ENCODE measurements around the gene COPS9. TPM values are rescaled to one million over a fixed set of nuclear protein-coding genes. Genes with fewer than 3 reads are reported as not detected.

The COPS9 gene
- total RNA-seq, 1 donor from 2014 or later: 115 TPM

- no peak for DNase-seq (ENCODE audit: low spot score, unreplicated experiment)
- H3K27me3 Mint-ChIP-seq: no peaks in the 10 kb centered on the region
- no peaks in the 10 kb centered on the region for H3K4me1 Mint-ChIP-seq (ENCODE audit: low read depth)
- H3K4me3 Mint-ChIP-seq (ENCODE audit: low read depth): no peak overlapping the region
- peaks cover 14% of the 10 kb centered on the region for H3K36me3 Mint-ChIP-seq (ENCODE audit: insufficient read depth)
- no peaks in the 10 kb centered on the region for H3K9me3 Mint-ChIP-seq (ENCODE audit: low read depth)
- TF ChIP-seq CTCF (IDR thresholded peaks at IDR 0.05; ENCODE audit: unreplicated experiment): no peak
- H3K27ac Mint-ChIP-seq: no peak overlapping the region
Measured at GRCh38 chr2:240129311-240129710, 6.8 kb downstream of the COPS9 start.

GRCh38 chr2:240128608-240129145, 7.4 kb downstream of the COPS9 start:
- H3K27me3 Mint-ChIP-seq: no peaks in the 10 kb centered on the region
- H3K9me3 Mint-ChIP-seq (ENCODE audit: low read depth): no peaks in the 10 kb centered on the region
- peaks cover 14% of the 10 kb centered on the region for H3K36me3 Mint-ChIP-seq (ENCODE audit: insufficient read depth)
- DNase-seq (ENCODE audit: low spot score, unreplicated experiment): no peak
- no peak overlapping the region for H3K27ac Mint-ChIP-seq
- no peaks in the 10 kb centered on the region for H3K4me1 Mint-ChIP-seq (ENCODE audit: low read depth)
- TF ChIP-seq CTCF (IDR thresholded peaks at IDR 0.05; ENCODE audit: unreplicated experiment): no peak
- no peak overlapping the region for H3K4me3 Mint-ChIP-seq (ENCODE audit: low read depth)

GRCh38 chr2:240127911-240128607, 8.0 kb downstream of the COPS9 start:
- H3K27ac Mint-ChIP-seq: no peak overlapping the region
- no peak for TF ChIP-seq CTCF (IDR thresholded peaks at IDR 0.05; ENCODE audit: unreplicated experiment)

GRCh38 chr2:240127191-240127750, 8.8 kb downstream of the COPS9 start:
- Mint-ChIP-seq H3K9me3 (ENCODE audit: low read depth) (no peaks in the 10 kb centered on the region), H3K27me3 (no peaks in the 10 kb centered on the region), H3K27ac (no peak overlapping the region), H3K4me3 (ENCODE audit: low read depth) (no peak overlapping the region), H3K36me3 (ENCODE audit: insufficient read depth) (peaks cover 12% of the 10 kb centered on the region), H3K4me1 (ENCODE audit: low read depth) (no peaks in the 10 kb centered on the region)
- DNase-seq (ENCODE audit: low spot score, unreplicated experiment): no peak
- TF ChIP-seq CTCF (IDR thresholded peaks at IDR 0.05; ENCODE audit: unreplicated experiment): no peak

More at GRCh38 chr2:240127911-240128607, 8.0 kb downstream of the COPS9 start:
- DNase-seq (ENCODE audit: low spot score, unreplicated experiment): no peak
- peaks cover 14% of the 10 kb centered on the region for H3K36me3 Mint-ChIP-seq (ENCODE audit: insufficient read depth)
- H3K4me1 Mint-ChIP-seq (ENCODE audit: low read depth): no peaks in the 10 kb centered on the region
- no peaks in the 10 kb centered on the region for H3K9me3 Mint-ChIP-seq (ENCODE audit: low read depth)
- no peak overlapping the region for H3K4me3 Mint-ChIP-seq (ENCODE audit: low read depth)
- H3K27me3 Mint-ChIP-seq: no peaks in the 10 kb centered on the region

GRCh38 chr2:240126731-240127130, 9.4 kb downstream of the COPS9 start:
- no peak for DNase-seq (ENCODE audit: low spot score, unreplicated experiment)
- H3K27ac Mint-ChIP-seq: no peak overlapping the region
- no peaks in the 10 kb centered on the region for H3K4me1 Mint-ChIP-seq (ENCODE audit: low read depth)
- no peaks in the 10 kb centered on the region for H3K9me3 Mint-ChIP-seq (ENCODE audit: low read depth)
- peaks cover 10% of the 10 kb centered on the region for H3K36me3 Mint-ChIP-seq (ENCODE audit: insufficient read depth)
- TF ChIP-seq CTCF (IDR thresholded peaks at IDR 0.05; ENCODE audit: unreplicated experiment): no peak
- H3K4me3 Mint-ChIP-seq (ENCODE audit: low read depth): no peak overlapping the region
- no peaks in the 10 kb centered on the region for H3K27me3 Mint-ChIP-seq

All from progenitor cell of endocrine pancreas (in vitro differentiated cells).